Stimulated activated CD8-positive, alpha-beta memory T cell treated with anti-CD3 and anti-CD28 coated beads, Interleukin-4, amount 100 ng/mL, for 48 hours (primary cell): ENCODE measurements around the gene ALKBH3.

Experiments
- DNase-seq: peaks from one replicate; pipeline ENCODE4 v3.0.0-alpha.2; 2020

Gene ALKBH3

DNA sequence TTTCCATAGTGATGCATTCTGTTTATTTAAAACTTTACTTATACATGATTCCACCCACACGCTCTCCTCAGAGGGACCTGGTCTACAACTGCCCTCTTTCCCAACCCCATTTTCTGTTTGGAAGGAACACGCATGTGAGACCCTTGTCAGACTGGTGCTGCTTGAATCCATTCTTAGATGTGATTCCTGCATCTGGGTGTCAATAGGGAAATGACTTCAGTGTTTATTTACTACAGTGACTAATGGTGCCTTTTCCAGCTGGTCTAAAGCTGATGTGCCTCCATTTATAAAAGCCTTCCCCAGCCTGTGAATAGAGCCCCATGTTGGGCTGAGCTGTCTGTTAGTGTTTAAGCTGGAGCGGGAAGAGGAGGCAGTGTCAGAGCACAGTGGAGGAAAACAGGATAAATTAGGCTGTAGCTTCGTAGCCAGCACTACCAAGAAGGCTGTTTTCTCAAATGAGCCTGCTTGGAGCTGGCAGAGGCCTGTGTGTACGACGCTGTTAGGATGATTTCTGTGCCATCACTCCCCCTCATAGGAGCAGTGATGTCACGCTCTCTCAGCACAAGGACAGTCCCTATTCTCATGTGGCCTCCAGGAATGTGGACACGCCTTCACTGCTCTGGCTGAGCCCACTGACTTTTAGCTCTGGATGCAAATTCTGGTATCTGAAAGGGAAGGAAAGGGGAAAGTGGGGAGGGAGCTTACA lies 42.9 kb downstream of the ALKBH3 start:
- DNase-seq: no peak

DNA sequence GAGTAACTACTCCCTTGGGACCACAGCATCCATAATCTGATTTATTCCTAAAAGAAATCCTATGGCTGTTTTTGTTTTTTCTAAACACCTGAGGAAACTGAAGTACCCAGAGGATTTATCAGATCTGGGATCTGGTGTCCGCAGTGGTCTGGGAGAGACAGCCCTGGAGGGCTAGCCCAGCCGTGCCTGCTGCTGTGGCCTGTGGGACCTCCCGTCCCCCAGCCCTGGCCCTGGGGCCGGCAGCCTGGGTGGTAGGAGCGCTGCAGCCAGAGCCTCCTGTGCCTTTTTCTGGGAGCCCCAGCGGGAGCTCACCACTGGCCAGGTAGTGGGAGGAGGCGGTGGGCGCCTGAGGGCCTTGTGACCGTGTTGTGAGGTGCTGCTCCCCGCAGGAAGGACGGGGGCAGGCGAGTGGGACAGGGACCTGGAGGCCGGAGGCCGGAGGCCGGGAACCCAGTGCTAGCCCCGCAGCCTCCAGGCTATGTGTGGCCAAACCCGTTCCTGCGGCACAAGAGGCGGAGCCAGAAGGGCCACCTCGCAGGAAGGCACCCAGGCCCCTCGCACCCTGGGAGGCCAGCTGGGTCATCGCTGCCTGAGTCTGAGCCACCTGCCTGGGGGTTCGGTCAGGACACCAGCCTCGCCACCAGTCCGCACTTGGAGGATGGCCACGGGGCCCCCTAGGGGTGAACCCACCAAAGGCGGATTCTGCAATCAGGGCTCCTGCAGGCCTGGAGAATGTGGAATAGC lies 43.7 kb downstream of the ALKBH3 start:
- DNase-seq: no peak

DNA sequence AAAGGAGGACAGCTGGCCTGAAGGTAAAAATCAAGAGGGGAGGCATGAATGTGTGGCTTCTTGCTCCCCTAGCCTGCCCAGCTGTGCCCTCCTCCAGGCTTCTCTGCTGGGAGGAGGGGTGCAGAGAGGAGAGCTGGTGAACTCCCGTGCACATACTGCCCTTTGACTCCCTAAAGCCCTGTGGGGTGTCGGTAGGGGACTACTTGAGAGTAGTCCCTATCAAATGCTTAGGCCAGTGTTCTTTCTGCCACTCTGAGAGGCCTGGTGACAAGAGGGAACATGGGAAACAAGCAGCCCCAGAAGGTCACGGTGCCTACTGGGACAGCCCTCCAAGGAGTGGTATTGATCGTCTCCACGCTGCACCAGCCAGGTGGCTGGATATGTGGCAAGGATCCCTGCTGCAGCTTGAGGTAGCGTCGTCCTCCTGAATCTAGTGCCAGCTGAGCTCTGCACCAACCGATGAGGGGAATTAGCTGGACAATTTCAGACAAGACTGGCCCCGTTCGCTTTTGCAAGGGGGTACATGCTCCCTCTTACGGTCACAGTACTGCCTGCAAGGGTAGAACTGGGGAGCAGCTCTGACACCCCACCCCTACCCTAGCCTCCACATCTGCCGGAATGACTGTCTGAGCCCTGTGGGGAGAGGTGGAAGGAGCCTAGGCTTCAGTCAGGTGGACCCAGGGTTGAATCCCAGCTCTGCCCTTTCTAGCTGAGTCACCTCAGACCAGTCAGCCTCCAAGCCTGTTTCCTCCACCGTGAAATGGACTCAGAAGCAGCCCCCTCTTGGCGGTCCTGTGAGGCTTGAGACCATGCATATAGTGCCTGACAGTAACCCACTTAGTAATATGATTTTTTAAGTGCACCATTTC lies 44.7 kb downstream of the ALKBH3 start:
- DNase-seq: no peak

DNA sequence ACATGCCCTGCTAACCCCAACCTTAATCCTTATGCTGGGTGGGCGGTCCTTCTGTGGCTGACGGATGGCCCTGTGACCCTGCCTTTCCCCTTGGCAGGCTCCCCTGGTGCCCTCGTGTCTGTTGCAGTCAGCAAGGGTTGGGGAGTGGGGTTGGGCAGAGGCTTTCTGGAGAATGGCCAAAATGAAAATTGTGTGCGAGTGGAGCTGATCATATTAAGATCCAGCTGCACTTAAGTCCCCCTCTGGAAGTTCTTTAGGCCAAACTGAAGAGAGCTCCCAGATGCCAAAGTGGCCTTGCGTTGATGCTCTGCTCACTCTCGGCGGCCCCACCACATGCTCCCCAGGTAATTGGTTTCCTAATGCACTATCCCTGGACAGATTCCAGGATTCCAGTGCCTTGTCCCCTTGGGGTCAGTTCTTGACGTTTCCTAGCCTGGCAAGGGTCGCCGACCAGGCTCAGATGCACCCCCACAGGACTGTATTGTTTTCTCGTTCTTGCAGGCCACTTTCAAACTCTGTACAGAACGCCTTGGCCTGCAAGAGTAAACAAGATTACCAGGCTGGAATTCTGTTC lies 45.4 kb downstream of the ALKBH3 start:
- DNase-seq: no peak

DNA sequence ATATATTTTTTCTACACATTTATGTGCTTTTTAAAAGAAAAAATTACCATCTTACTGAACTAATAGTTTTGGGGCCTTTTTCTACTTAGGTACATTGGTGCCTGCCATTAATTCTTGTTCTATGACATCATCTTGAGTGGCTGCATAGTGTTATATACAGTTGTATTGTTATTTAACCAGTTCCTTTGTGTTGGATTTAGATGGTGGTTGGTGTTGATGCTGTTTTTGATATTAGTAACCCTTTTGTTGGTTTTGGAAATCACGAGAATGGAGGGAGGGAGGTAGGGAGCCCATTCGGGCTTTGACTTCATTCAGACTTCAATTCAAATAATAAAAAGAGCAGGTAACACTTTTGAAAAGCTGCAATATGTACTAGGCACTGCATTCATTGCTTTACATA lies 46.4 kb downstream of the ALKBH3 start:
- no peak for DNase-seq

DNA sequence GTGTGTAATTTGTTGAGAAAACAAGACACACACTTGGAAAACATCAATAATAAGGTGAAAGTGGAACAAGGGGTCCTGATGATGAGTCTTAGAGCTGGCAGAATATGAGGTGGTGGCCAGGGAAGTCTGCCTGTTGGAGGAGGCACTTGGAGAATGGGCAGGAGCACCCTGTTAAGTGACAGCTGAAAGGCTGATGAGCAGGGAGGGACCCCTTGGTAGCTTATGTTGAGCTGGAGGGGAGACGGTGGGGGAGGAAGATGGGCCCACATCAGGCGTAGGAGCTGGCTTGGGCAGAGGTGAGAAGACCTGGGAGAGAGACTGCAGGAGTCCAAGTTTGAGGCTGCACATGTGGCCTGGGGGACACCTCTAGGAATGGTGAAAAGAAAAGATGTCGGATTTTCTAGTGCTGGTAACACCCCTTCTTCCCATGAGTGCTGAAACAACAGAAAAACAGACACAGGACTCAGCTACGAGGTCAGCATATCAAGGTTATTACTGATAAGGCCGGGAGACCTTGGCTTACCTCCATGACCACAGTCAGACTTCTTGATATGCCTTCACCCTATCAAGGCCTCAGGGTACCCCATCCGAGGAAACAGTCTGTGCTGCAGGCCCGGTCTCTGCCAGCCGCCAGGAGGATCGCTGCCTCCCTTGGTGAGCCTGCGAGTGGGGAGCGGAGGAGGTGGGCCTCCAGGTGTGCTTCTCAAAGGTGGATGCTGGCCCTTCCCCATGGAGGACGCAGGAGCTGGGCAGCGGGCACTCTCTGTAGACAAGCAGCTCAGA lies 47.5 kb downstream of the ALKBH3 start:
- DNase-seq: no peak

DNA sequence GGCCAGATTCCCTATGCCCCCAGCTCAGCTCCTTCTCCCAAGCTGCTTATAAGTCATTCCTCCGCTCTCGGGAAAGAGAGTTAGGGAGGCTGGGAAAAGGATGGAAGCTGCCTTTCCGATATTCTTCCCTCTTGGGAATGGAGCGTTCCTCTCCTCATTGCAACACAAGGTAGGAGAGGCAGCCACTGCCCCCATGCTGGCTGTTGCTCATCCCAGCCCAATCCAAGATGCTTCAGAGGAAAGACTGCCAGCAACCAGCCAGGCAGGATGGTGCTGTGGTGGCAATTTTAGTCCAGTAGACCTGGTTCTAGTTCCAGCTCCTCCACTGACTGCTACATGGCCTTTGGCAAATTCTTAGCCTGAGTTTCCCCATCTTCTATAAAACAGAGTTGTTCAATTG lies 48.1 kb downstream of the ALKBH3 start:
- no peak for DNase-seq

DNA sequence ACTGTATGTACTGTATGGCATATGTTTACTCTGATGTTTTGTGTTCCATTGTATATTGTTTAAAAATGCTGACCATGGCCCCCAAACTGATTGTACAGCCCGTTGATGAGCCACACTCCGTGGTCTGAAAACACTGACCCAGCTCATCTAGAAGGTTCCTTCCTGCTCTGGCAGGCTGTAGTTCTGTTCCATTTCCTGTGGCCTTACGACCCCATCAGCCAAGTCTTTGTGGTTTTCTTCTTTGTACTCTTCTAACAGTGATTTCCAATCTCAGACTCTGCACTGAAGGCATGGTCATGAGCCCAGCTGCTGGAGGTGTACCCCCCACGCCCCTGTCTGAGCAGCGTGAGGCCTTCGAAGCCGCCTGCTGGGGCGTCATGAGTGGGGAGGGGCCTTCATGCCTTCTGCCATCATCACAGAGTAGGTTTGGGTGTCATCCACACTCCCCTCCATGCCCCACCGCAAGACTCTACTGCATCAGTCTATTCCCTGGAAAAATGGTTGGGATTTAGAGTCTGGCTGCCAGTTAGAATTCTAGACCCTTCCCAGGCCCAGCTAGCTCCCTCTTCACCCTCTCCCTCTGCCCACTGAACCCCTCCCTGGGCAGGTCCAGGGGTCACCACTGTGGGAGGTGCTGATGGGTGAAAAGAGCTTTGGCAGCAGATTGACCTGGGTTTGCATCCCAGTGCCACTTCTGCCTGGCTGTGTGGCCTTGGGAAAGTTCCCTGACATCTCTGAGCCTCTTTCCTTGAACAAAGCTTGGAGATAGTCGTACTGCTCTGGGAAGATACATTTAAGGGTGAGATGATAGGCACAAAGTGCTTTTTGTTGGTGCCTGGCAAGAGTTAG lies 50.5 kb downstream of the ALKBH3 start:
- no peak for DNase-seq

DNA sequence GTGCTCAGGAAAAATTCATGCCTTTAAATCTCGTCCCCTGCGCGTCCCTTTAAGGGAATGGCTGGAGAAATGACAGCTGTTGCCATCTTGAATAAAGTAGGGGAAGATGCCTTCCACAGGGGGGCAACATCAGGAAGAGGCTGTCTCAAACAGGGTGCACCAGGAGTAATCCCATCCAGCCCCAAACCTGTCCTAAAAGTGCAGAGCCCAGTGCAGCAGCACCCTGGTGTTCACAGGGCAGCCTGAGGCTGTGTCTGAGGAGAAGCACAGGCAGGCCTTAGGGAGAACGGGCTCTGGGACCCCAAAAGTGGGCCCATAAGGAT lies 51.0 kb downstream of the ALKBH3 start:
- no peak for DNase-seq

DNA sequence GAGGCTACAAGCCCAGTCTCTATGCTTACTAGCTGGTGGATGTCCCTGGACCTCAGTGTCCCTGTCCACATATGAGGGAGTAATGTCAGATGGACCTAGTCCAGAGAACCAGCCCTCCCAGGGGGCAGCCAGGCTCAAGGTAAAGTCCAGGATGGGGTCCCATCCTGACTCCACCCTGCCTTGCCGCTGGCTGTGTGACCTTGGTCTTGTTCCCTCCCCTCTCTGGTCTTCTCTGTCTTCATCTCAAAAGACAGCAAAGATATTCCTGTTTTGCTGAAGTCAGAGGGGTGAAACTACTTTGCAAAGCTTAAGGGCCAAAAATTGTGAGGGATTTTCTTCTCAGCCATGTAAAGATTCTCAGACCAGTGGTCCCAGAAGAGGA lies 52.6 kb downstream of the ALKBH3 start:
- DNase-seq: no peak

DNA sequence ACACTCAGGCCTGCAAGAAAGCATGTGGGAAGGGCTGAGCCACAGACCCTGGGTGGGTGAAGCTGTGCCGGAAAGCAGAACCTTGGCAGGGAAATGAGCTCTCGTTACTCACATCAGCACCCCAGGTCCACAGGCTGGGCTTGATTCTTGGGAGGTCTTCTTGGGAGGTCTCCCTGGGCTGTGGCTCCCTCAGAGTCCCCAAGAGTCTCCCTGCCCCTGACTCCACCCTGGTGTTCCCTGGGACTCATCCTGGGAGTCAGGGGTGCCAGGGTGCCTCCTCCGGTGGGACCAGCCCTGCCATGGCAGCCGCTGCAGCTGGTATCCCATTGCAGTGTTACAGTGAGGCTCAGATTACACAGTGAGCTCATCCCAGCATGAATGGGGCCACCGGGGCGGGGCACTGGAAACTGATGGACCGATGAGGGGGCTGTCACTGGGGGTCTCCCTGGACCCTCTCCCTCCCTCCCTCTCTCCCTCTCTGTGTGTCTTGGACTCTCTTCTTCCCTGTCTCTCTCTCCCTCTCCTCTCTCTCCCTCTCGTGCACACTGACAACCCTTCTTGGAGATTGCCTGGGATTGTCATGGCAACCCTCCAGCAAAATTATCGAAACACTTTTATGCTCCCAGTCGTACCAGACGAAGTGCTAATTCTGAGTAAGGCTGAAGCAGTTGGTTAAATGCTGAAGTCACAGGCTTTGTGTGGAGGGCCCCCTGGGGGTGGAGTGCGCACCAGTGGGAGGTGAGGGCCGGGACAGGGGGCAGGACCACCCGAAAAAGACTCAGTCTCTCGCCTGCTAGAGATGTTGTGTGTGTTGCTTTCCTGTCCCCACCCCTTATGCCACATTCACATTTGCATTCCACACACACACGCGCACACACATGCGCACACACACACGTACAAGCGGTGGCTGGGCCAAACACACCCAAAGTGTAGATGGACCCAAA lies 53.2 kb downstream of the ALKBH3 start:
- no peak for DNase-seq

DNA sequence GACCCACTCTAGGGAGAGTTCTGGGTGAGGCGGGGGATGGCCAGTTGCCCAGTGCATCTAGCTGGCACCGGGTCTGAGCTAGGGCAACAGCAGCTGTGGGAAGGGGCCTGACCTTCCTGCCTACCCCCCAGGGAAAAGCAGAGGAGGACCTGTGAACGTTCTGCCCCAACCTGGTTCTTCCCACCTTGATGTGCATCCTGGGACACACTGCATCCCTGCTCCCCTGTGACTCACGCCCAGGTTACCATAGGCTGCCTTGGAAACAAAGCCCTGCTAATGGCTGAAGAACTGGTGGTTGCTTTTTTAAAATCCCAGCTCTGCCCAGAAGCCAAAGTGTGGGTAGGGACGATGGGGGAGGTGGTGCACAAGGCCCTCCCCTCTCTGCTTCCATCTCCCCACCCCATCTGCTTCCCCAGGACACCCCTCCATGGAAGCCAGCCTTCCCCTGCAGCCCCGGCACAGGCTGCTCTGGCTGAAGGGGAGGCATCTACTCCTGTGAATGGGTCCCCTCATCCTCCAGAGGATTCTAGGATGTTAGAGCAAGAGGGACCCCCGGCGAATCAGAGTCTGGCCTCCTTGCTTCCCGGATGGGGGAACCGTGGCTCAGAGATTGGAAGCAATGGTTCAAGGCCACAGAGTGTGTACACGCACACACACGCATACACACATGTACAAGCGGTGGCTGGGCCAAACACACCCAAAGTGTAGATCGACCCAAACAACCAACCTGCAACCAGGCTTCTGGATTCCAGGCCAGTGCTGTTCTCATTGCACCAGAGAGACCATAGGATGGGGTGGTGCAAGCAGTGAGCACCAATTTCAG lies 54.2 kb downstream of the ALKBH3 start:
- DNase-seq: no peak

DNA sequence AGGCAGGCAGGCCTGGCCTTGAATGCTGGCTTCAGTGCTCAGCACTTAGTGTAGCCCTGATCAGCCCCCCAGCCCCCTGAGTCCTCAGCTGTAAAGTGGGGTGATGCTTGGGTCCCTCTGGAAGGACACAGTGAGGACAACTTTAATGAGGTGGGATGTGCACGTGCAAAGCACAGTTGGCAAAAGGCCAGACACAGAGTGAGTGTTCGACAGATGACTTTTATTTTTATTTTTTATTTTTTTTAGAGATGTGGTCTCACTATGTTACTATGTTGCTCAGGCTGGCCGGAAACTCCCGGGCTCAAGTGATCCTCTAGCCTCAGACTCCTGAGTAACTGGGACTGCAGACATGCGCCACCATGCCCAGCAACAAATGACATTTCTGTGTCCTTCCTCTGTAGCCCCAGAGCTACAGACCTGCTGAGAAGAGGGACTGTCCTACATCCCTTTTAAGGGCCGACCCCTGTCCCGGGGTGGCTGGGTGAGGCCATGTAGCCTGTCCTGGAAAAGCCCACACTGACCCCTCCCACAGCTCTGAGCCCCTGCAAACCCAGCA lies 54.9 kb downstream of the ALKBH3 start:
- no peak for DNase-seq

DNA sequence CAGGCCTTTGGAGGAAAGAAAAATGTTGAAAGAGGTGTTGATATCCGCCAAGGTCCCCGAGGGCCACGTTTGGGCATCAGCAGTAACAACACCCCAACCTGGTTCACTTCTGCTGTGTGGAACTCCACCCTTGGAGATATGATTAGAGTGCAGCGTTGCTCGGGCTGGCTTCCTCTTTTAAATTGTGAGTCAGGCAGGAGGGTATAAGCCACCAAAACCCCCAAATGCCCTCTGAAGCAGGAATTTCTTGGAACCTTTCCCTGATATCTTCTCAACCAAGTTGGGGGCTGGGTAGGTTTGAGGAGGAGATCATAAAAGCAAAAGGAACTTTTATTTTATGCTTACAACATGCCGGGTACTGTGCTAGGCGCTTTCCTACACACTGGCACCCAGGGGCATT lies 55.4 kb downstream of the ALKBH3 start:
- DNase-seq: no peak

DNA sequence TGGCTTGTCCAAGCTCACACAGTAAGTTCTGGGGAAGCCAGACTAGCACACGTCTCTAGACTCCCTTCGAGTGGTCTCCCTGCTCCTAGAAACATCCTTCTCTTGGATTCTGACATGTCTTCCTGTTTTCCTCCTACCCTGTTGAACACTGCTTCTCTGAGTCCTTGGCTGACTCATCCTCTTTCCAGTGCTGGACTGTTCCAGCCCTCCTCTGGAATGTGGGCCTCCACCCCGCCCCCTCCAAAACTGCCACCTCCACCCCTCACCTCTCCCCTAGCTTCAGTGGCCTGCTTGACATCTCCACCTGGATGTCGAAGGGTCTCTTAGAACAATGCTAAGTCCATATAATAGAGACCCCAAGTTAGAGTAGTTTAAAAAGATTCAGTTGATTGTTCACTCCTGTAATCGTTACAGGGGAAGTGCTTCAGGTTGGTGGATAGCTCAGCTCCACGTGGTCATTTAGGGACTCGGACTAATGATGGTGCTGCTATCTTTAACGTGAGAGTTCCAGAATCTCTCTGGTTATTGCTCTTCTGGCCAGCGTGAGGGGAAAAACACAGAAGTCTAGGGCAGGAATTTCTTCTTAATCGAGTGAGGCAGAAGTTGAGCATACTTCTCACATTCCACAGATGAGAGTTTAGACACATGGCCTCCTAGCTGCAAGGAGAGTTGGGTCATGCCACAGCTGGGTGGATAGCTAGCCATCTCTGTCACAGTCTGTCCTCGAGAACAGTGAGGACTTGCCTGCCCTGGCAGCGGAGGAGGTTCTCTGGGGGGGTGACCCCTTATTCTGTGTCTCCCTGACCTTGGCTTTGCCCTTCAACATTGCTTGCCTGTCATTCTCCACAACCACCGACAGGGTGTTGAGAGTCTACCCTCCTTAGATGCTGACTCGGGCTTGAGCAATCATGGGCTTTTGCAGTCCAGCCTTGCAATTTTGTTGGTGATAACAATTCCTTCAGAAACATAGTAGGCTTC lies 57.1 kb downstream of the ALKBH3 start:
- no peak for DNase-seq

DNA sequence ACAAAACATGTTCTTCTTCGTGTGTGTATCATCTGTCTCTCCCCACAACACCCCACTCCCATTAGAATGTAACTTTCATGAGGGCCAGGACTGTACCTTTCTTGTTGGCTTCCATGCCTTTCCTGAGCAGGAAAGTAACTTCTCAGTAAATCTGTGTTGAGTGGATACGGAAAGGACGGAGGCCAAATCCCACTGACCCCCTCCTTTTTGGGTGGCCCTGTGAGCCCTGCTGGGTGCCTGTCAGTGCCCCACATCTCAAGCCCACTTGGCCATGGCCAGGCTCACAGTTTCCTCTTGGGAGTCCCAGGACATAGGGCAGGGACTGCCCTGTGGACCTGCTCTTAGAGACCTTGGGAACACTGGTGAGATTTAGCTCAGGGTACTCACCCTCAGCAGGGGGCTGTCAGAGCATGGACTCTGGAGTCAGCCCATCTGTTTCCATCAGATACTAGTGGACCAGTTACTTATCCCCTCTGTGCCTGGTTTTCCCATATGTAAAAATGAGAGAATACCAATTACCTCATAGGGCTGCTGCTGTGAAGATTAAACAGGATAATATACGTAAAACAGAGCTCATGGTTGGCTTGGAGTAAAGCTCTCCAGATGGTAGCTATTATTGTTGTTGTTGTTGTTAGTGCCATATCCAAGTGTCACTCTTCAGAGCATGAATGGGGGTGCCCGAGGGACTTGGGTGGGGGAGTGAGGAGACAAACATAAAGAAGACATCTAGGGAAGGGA lies 60.8 kb downstream of the ALKBH3 start:
- DNase-seq: no peak

DNA sequence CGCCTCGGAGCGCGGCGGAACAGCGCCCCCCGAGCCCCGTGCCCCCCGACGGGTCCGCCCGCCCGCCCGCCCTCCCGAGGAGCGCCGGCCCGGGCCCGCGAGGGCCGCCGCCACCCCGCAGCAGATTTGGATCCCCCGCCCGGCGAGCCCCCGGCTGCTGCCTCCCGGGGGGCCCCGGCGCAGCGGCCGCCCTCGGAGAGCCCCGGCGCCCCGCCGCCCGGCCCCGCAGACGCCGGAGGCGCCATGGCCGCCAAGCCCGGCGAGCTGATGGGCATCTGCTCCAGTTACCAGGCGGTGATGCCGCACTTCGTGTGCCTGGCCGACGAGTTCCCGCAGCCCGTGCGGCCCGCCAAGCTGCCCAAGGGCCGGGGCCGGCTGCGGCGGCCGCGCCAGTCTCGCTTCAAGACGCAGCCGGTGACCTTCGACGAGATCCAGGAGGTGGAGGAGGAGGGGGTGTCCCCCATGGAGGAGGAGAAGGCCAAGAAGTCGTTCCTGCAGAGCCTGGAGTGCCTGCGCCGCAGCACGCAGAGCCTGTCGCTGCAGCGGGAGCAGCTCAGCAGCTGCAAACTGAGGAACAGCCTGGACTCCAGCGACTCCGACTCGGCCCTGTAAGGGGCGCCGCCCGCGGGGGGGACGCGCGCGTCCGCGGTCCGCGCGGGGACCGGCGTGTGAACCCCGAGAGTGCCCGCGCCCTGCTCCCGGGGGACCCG lies 62.2 kb downstream of the ALKBH3 start:
- DNase-seq: no peak
